Activated CD8-positive, alpha-beta memory T cell treated with anti-CD3 and anti-CD28 coated beads, Interleukin-2, amount 10 ng/mL, durations not matched to agents 7 days and 5 days (primary cell): Measurements from ENCODE around the gene KMT5C. TPM values are rescaled to one million over a fixed set of nuclear protein-coding genes. Genes with fewer than 3 reads are reported as not detected.
A peak's percentile ranks its signal among the peaks of the same experiment; 100 is the strongest.
"Not testable (repeated sequence)": the region's sequence is repeated elsewhere in the genome, so short reads cannot be mapped to it uniquely, and the experiment has no call there.

ENCODE experiments used
- ATAC-seq: fragments of 150-1000 bp; cut with Tn5 transposase; one replicate; pipeline ENCODE4 v1.10.0; 2021; ENCODE audit warnings: moderate library complexity
- CTCF ChIA-PET: fragments of 350-600 bp; sonication (Branson Sonifier 250); formaldehyde crosslinking; loops from one replicate; lab custom pipeline; 2021; ENCODE audit warnings: antibody characterized with exemption; lab: Charles Lee
- DNase-seq: peaks from one replicate; pipeline ENCODE4 v3.0.0-alpha.2; 2020
- H3K27ac Mint-ChIP-seq: one replicate; pipeline ENCODE4 v1.8.0; 2021; ENCODE audit warnings: mild to moderate bottlenecking, mixed read lengths
- H3K27me3 Mint-ChIP-seq: one replicate; pipeline ENCODE4 v1.8.0; 2021; ENCODE audit warnings: mixed read lengths
- H3K36me3 Mint-ChIP-seq: one replicate; pipeline ENCODE4 v1.8.0; 2021; ENCODE audit warnings: mild to moderate bottlenecking, mixed read lengths
- H3K4me1 Mint-ChIP-seq: one replicate; pipeline ENCODE4 v1.8.0; 2021; ENCODE audit warnings: mixed read lengths
- H3K4me3 Mint-ChIP-seq: one replicate; pipeline ENCODE4 v1.8.0; 2021; ENCODE audit warnings: mild to moderate bottlenecking, moderate library complexity, mixed read lengths
- H3K9me3 Mint-ChIP-seq: one replicate; pipeline ENCODE4 v1.8.0; 2022; ENCODE audit warnings: low read depth, mixed read lengths
- total RNA-seq, 2 experiments: library from RNA; stranded (reverse); gene quantifications; one replicate each; pipeline ENCODE4 v1.2.3, GENCODE V29; 2021

Gene KMT5C
- total RNA-seq, 2 experiments from 2014 or later: 26.4 to 35.3 TPM

DNA sequence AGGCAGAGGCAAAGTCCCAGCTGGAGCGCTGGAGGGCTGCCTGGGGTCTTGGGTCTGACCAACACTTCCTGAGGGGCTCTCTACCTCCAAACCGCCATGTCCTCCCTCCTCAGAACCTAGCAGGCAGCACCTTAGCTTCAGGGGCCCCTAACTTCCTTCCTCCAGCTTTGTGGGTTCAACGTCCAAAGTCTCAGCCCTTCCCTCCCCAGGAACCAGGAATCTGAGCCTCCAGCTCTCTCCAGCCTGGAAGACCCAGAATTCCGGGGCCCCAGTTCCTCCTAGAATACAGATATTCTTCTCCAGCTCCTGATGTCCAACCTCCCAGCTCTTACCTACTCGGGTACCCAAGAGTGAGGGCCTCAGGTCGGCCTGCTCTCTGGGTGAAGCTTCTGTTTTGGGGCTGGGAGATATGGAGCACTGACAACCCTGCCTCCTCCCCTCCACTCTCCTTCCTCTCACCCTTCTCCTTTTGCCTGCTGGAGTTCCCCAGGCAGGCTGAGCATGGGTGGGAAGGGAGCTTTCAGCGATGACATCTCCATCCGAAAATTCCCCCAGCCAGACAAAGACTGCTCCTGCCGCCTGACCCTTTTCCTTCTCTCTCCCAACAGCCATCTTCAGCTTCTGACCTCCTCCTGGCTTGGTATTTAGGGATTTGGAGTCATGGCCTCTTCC, 18.1 kb upstream of the KMT5C start:
- H3K27ac Mint-ChIP-seq: no peak overlapping the region
- ATAC-seq: no peak
- no peaks in the 10 kb centered on the region for H3K9me3 Mint-ChIP-seq
- H3K27me3 Mint-ChIP-seq: peaks cover 9% of the 10 kb centered on the region
- H3K4me3 Mint-ChIP-seq: no peak overlapping the region
- peaks cover 21% of the 10 kb centered on the region for H3K4me1 Mint-ChIP-seq
- no peak for DNase-seq
- H3K36me3 Mint-ChIP-seq: no peaks in the 10 kb centered on the region
- CTCF ChIA-PET: interaction anchor here (3.7 kb wide), 1 partner anchor 20 kb away, joined by 24 read pairs; no protein-coding TSS in a partner anchor

DNA sequence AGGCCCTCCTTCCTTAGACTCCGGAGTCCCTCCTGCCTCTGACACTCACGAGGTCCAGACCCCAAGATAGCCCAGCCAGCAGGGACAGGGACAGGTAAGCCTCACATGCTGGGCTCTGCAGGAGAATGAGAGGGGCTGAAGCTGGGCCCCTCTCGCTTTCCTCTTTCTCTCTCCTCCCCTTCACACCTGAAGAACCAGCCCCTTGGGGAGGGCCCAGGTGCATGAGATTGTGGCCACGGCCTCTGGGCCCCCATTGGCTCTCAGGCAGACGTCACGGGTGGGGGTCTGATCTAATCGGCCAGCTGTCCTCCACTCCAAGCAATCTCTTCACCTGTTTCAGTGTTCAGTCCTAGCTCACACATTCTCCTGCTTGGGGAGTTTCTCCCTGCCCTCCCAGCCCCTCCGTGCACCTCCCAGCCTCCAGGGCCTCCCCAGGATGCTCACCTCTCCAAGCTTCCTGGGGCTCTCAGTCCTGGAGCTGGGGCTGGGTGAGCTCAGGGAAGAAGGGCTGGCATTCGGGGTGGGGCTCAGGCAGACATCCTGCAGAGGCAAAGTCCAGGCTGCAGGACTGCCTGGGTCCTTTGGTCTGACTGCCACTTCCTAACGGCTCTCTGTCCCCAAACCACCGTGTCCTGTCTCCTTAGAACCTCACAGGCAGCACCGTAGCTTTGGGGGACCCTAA, 17.3 kb upstream of the KMT5C start:
- H3K4me1 Mint-ChIP-seq: peaks cover 21% of the 10 kb centered on the region
- ATAC-seq (no peak), DNase-seq (no peak)
- H3K27ac Mint-ChIP-seq: no peak overlapping the region
- H3K4me3 Mint-ChIP-seq: no peak overlapping the region
- H3K9me3 Mint-ChIP-seq: no peaks in the 10 kb centered on the region
- CTCF ChIA-PET: interaction anchor here (0.9 to 3.7 kb wide), 3 partner anchors 20 to 181 kb away, joined by 3 to 24 read pairs (median 3); partner anchors contain the start of gene TMEM238
- peaks cover 9% of the 10 kb centered on the region for H3K27me3 Mint-ChIP-seq
- H3K36me3 Mint-ChIP-seq: no peaks in the 10 kb centered on the region

DNA sequence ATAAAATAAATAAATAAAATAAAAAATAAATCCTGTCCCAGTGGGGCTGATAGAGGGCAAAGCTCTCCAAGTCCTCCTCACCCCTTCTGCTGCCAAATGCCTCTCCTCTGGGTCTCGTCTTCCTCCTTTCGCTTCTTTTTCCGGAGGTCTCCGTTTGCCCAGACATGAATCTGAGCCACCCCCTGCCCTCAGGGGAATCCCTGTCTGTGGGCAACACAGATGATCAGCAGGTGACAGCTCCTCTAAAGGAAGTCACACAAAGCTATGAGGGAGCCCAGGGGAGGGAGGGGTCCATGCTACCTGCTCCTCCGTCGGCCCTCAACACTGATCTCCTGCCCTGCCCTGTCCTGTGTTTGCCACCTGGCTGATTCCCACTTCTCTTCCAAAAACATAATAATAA, 15.0 kb upstream of the KMT5C start:
- peaks cover 9% of the 10 kb centered on the region for H3K27me3 Mint-ChIP-seq
- no peaks in the 10 kb centered on the region for H3K36me3 Mint-ChIP-seq
- CTCF ChIA-PET: interaction anchor here (2.5 kb wide), 1 partner anchor 23 kb away, joined by 9 read pairs; no protein-coding TSS in a partner anchor
- DNase-seq (no peak), ATAC-seq (no peak)
- no peaks in the 10 kb centered on the region for H3K9me3 Mint-ChIP-seq
- H3K4me3 Mint-ChIP-seq: peak overlapping the region; percentile 44
- peaks cover 21% of the 10 kb centered on the region for H3K4me1 Mint-ChIP-seq
- H3K27ac Mint-ChIP-seq: no peak overlapping the region

DNA sequence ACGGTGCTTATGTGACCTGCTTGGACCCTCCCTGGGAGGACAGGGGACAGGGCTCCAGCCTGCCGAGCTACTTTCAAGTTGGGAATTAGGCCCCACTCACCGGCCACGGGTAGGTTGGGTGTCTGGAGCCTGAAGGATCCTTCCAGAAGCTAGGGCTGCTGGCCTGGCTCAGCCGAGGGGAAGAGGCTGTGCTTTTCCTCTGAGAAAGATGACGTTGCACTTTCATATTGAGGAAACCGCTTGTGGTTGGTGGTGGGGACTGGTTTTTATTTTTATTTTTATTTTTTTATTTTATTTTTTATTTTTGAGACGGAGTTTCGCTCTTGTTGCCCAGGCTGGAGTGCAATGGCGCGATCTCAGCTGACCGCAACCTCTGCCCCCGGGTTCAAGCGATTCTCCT, 14.5 kb upstream of the KMT5C start, which contains the start of gene TMEM150B:
Gene TMEM150B, minus strand, starts transcription at position 170 of the 400 bp plus-strand sequence. CDS start 4,305 bp downstream, outside the sequence.
- DNase-seq (no peak), ATAC-seq (peak; percentile 52)
- CTCF ChIA-PET: interaction anchor here (2.5 kb wide), 1 partner anchor 23 kb away, joined by 9 read pairs; no protein-coding TSS in a partner anchor
- Mint-ChIP-seq H3K27ac (peak within 1 kb of the TSS; percentile 65), H3K36me3 (no peaks in the 10 kb centered on the region), H3K4me1 (peaks cover 21% of the 10 kb centered on the region), H3K27me3 (peaks cover 9% of the 10 kb centered on the region), H3K4me3 (peak within 1 kb of the TSS; percentile 44), H3K9me3 (no peaks in the 10 kb centered on the region)

DNA sequence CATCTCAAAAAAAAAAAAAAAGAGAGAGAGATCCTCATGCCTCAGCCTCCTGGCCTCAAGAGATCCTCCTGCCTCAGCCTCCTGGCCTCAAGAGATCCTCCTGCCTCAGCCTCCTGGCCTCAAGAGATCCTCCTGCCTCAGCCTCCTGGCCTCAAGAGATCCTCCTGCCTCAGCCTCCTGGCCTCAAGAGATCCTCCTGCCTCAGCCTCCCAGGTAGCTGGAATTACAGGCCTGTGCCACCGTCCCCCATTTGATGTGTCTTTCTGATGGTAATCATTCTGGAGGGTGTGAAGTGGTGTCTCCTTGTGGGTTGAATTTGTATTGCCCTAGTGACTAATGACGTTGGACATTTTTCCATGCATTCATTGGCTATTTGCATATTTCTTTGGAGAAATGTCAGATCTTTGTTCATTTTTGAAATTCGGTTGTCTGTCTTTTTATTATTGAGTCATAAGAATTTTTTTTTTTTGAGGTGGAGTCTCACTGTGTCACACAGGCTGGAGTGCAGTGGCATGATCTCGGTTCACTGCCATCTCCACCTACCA, 10.8 kb upstream of the KMT5C start:
- H3K4me1 Mint-ChIP-seq: not testable (repeated sequence)

DNA sequence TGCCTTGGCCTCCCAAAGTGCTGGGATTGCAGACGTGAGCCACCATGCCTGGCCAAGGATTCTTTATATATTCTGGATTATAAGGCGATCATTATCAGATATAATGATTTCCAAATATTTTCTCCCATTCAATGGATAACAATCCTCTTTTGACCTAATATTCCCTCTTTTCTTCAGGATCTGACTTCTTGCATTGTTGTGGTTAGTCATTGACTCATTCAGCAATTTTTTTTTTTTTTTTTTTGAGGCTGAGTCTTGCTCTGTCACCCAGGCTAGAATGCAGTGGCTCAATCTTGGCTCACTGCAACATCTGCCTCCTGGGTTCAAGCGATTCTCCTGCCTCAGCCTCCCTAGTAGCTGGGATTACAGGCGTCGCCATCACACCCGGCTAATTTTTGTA, 9.9 kb upstream of the KMT5C start:
- not testable (repeated sequence) for H3K4me1 Mint-ChIP-seq, H3K4me3 Mint-ChIP-seq, H3K36me3 Mint-ChIP-seq, H3K27ac Mint-ChIP-seq, DNase-seq, H3K9me3 Mint-ChIP-seq, ATAC-seq
- CTCF ChIA-PET: interaction anchor here (3.5 kb wide), 1 partner anchor 28 kb away, joined by 8 read pairs; no protein-coding TSS in a partner anchor
- H3K27me3 Mint-ChIP-seq: peaks cover 11% of the 10 kb centered on the region

More for the DNA sequence above, 10.8 kb upstream of the KMT5C start:
- not testable (repeated sequence) for DNase-seq, H3K36me3 Mint-ChIP-seq, H3K27ac Mint-ChIP-seq, H3K9me3 Mint-ChIP-seq, H3K4me3 Mint-ChIP-seq, ATAC-seq
- peaks cover 11% of the 10 kb centered on the region for H3K27me3 Mint-ChIP-seq
- CTCF ChIA-PET: interaction anchor here (3.5 kb wide), 1 partner anchor 27 kb away, joined by 8 read pairs; no protein-coding TSS in a partner anchor

DNA sequence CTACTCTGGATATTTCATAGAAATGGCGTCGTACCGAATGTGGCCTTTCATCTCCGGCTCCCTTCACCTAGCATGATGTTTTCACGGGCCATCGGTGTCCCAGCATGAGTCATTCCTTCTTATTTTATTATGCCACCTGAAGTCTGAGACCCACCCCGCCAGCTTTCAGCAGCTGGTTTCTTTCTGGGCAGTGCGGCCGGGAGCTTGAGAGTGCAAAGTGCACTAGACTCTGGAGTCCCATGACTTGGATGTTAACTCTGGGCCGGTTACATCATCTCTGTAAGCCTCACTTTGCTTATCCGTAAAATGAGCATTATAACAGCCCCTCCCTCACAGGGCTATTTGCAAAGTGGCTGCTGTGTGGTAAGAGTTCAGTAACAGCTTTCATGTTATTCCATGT, 5.8 kb upstream of the KMT5C start:
- Mint-ChIP-seq H3K9me3 (no peaks in the 10 kb centered on the region), H3K27ac (no peak overlapping the region), H3K4me3 (no peak overlapping the region), H3K4me1 (peaks cover 8% of the 10 kb centered on the region), H3K36me3 (no peaks in the 10 kb centered on the region), H3K27me3 (peaks cover 25% of the 10 kb centered on the region)
- CTCF ChIA-PET: no interaction called here
- ATAC-seq (no peak), DNase-seq (no peak)

DNA sequence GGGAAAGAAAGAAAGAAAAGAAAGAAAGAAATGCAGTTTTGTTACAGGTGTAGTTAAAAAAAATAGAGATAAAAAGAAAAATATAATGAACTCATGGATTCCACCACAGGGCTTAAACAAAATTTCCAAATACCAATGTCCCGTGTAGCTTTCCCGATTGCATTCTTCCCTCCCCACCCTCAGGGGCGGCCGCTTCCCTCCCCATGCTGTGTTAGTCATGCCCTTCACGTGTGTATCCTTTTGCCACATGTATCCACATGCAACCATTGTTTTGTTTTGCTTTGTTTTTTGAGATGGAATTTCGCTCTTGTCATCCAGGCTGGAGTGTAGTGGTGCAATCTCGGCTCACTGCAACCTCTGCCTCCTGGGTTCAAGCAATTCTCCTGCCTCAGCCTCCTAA, 3.6 kb upstream of the KMT5C start:
- Mint-ChIP-seq H3K27me3 (peaks cover 25% of the 10 kb centered on the region), H3K4me1 (peaks cover 11% of the 10 kb centered on the region), H3K4me3 (no peak overlapping the region), H3K36me3 (peaks cover 2% of the 10 kb centered on the region), H3K27ac (no peak overlapping the region), H3K9me3 (no peaks in the 10 kb centered on the region)
- ATAC-seq (no peak), DNase-seq (no peak)
- CTCF ChIA-PET: interaction anchor here (2.0 to 3.8 kb wide), 2 partner anchors 34 to 168 kb away, joined by 6 to 45 read pairs; no protein-coding TSS in a partner anchor

DNA sequence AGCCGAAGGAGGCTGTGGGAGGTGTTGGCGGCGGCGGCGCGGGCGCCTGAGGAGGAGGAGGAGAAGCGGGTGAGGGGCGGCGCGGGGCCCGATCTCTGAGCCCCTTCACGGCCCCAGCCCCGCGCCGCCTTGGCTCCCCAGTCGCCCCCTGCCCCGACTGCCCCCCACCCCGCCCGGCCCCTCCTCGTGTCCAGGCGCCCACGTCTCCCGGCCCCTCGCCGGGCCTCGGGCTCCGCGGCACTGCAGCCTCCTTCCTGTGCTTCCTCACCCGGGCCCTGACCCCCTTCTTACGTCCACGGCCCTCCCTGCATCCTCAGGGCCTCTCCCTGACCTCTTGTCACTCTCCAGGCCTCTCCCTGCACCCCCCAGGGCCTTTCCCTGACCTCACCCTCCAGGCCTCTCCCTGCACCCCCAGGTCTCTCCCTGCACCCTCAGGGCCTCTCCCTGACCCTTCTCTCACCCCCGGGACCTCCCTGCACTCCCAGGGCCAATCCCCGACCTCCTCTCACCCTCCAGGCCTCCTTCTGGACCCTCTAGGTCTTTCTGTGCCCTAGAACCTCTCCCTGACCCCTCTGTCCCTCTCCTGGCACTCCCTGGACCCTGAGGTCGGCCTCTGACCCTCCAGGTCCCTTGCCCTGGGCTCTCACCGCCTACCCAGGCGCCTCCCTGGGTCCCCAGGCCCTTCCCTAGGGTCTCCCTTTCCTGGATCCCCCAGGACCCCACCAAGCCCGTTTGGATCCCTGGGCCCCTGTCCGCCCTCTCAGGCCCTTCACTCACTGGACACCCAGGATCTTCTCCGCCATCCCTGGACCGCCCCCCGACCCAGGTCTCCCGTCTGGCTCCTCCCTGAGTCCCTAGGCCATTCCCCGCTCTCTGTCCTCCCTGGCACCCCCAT, 460 bp downstream of the KMT5C start:
- CTCF ChIA-PET: interaction anchor here (0.9 to 3.8 kb wide), 20 partner anchors 10 to 199 kb away, joined by 3 to 45 read pairs (median 4); partner anchors contain the start of genes PPP6R1, TMEM238 and UBE2S
- DNase-seq: peak; percentile 58
- H3K27ac Mint-ChIP-seq: peak overlapping the region; percentile 90

DNA sequence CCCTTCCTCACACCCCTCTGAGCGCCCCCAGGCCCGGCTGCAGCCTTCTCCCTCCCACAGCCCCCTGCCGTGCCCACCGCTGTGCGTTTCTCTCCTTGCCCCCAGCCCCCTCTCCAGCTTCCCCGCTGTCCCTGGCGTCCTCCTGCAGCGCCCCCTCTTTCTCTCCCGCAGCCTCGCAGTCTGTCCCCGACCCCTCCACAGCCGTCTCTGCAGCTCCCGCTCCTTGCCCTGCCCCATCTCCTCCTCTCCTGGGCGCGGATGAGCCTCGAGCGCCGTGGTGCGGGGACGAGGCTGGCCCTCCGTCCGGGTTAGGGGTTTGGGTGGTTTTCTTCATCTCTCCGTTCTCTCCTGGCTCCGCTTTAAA, 1.1 kb downstream of the KMT5C start:
- Mint-ChIP-seq H3K27ac (peak overlapping the region; percentile 89), H3K9me3 (no peaks in the 10 kb centered on the region), H3K27me3 (peaks cover 12% of the 10 kb centered on the region), H3K4me3 (peak overlapping the region; percentile 73), H3K4me1 (peaks cover 17% of the 10 kb centered on the region), H3K36me3 (peaks cover 3% of the 10 kb centered on the region)
- CTCF ChIA-PET: interaction anchor here (0.6 to 1.4 kb wide), 5 partner anchors 11 to 199 kb away, joined by 3 to 5 read pairs (median 3); no protein-coding TSS in a partner anchor
- DNase-seq (peak; percentile 53), ATAC-seq (no peak)

More for the DNA sequence above, 460 bp downstream of the KMT5C start:
- H3K36me3 Mint-ChIP-seq: peaks cover 3% of the 10 kb centered on the region
- peaks cover 12% of the 10 kb centered on the region for H3K27me3 Mint-ChIP-seq
- no peaks in the 10 kb centered on the region for H3K9me3 Mint-ChIP-seq
- ATAC-seq: no peak
- peak overlapping the region; percentile 73 for H3K4me3 Mint-ChIP-seq
- peaks cover 17% of the 10 kb centered on the region for H3K4me1 Mint-ChIP-seq

DNA sequence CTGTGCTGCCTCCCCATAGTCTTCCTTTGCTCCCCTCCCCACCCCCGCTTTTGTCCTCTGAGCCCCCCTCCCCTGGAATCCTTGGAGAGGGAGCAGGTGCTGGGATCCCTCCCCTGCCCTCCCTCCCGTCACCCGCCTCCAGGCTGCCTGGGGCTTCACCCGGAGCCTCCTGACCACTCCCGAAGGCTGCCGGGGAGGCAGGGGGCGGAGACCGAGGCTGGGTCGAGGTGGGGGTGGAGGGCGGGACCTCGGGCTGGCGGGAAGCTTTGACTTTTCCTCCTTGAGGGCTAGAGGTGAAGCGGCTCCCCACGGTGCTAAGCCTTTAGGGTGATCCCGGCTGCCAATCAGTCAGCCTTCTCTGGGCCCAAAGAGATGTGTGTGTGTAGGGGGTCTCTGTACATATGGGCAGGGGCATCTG, 1.5 kb downstream of the KMT5C start:
- Mint-ChIP-seq H3K27ac (peak overlapping the region; percentile 89), H3K4me1 (peaks cover 17% of the 10 kb centered on the region), H3K27me3 (peaks cover 10% of the 10 kb centered on the region), H3K4me3 (peak overlapping the region; percentile 73), H3K9me3 (no peaks in the 10 kb centered on the region), H3K36me3 (peaks cover 3% of the 10 kb centered on the region)
- DNase-seq: peak; percentile 75
- no peak for ATAC-seq
- CTCF ChIA-PET: interaction anchor here (0.6 to 1.4 kb wide), 5 partner anchors 11 to 200 kb away, joined by 3 to 5 read pairs (median 3); no protein-coding TSS in a partner anchor
